ENCODE results near the gene SYMPK. TPM values are rescaled to one million over a fixed set of nuclear protein-coding genes. Genes with fewer than 3 reads are reported as not detected.

SYMPK gene
- total RNA-seq, 1 donor from 2014 or later: 73.1 TPM

- peak in 1 of 2 donors; percentile 3 for ATAC-seq
- Histone ChIP-seq H3K36me3 (peaks cover 13% of the 10 kb centered on the region), H3K27me3 (ENCODE audit: low read depth) (peaks cover 26% of the 10 kb centered on the region), H3K4me1 (peaks cover 34% of the 10 kb centered on the region), H3K27ac (peak overlapping the region; percentile 89), H3K4me3 (peak overlapping the region; percentile 73), H3K9me3 (no peaks in the 10 kb centered on the region)
- peak; percentile 68 for DNase-seq
- TF ChIP-seq CTCF (IDR thresholded peaks at IDR 0.05): no peak
- intact Hi-C loops (cut with DNase I): no loop called here
Measured at GRCh38 chr19:45769821-45770191, 93.1 kb downstream of the SYMPK start.

- ATAC-seq (peak; percentile 78 to 87), DNase-seq (peak; percentile 97)
- Histone ChIP-seq H3K4me3 (peak within 1 kb of the TSS; percentile 73), H3K27me3 (ENCODE audit: low read depth) (peaks cover 26% of the 10 kb centered on the region), H3K4me1 (peaks cover 41% of the 10 kb centered on the region), H3K27ac (peak within 1 kb of the TSS; percentile 89), H3K9me3 (no peaks in the 10 kb centered on the region), H3K36me3 (peaks cover 10% of the 10 kb centered on the region)
- no peak for TF ChIP-seq CTCF (IDR thresholded peaks at IDR 0.05)
- intact Hi-C loops (cut with DNase I): no loop called here
Measured at GRCh38 chr19:45768984-45769782, 93.8 kb downstream of the SYMPK start, which contains the start of gene SIX5. Gene SIX5, minus strand, starts transcription at chr19:45769252. Its CDS starts 408 bp downstream, at chr19:45768844.

- Histone ChIP-seq H3K36me3 (peaks cover 10% of the 10 kb centered on the region), H3K4me3 (peak overlapping the region; percentile 73), H3K4me1 (peaks cover 43% of the 10 kb centered on the region), H3K27ac (peak overlapping the region; percentile 89), H3K9me3 (no peaks in the 10 kb centered on the region), H3K27me3 (ENCODE audit: low read depth) (peaks cover 26% of the 10 kb centered on the region)
- no peak for TF ChIP-seq CTCF (IDR thresholded peaks at IDR 0.05)
- peak in 1 of 2 donors; percentile 1 for ATAC-seq
- peak; percentile 59 for DNase-seq
- intact Hi-C loops (cut with DNase I): no loop called here
Measured at GRCh38 chr19:45768655-45768983, 94.3 kb downstream of the SYMPK start.

GRCh38 chr19:45767881-45768654 is 94.9 kb downstream of the SYMPK start:
- H3K4me1 ChIP-seq: peaks cover 43% of the 10 kb centered on the region

More at GRCh38 chr19:45767881-45768654, 94.9 kb downstream of the SYMPK start:
- TF ChIP-seq CTCF (IDR thresholded peaks at IDR 0.05): no peak
- peak; percentile 81 for DNase-seq
- Histone ChIP-seq H3K27ac (peak overlapping the region; percentile 89), H3K27me3 (ENCODE audit: low read depth) (peaks cover 25% of the 10 kb centered on the region), H3K4me3 (peak overlapping the region; percentile 73), H3K9me3 (no peaks in the 10 kb centered on the region), H3K36me3 (peaks cover 4% of the 10 kb centered on the region)
- ATAC-seq: peak; percentile 0 to 1
- intact Hi-C loops (cut with DNase I): no loop called here

Measured in lower lobe of right lung (tissue), 2 donors.